NB4 (cell line): ENCODE results near the gene E2F3.

ENCODE experiments used
- MYC ChIP-seq: IDR thresholded peaks from 2 replicates; pipeline ENCODE4 v1.6.1; 2011; ENCODE audit warnings: low read depth, low read length
- POLR2A ChIP-seq: IDR thresholded peaks from 2 replicates; pipeline ENCODE4 v1.6.1; 2011; ENCODE audit warnings: mild to moderate bottlenecking; ENCODE audit not compliant: insufficient read length; ENCODE audit errors: extremely low read depth
- TF ChIP-seq, protein P1 (sequence below): IDR thresholded peaks from one replicate; pipeline ENCODE4 v1.5.1; 2012; ENCODE audit warnings: low read depth, low read length
- TF ChIP-seq, protein P2 (sequence below): IDR thresholded peaks from 2 replicates; pipeline ENCODE4 v1.6.1; 2011; ENCODE audit warnings: low read depth, low read length

DNA sequence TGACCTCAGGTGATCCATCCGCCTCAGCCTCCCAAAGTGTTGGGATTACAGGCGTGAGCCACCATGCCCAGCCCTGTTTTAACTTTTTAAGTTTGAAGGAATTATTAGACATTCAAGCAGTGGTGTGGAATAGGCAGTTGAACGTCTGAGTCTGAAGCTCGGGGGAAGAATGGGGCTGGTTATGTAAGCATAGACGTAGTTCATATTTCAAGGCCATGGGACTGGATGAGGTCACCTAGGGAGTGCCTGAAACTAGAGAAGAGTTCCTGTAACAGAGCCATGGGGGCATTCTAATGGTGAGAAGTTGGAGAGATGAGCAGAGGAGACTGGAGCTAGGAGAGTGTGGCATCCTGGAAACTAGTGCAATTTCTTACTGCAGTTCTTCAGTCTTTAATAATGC is 139.0 kb downstream of the E2F3 start:
- TF ChIP-seq, protein P1, sequence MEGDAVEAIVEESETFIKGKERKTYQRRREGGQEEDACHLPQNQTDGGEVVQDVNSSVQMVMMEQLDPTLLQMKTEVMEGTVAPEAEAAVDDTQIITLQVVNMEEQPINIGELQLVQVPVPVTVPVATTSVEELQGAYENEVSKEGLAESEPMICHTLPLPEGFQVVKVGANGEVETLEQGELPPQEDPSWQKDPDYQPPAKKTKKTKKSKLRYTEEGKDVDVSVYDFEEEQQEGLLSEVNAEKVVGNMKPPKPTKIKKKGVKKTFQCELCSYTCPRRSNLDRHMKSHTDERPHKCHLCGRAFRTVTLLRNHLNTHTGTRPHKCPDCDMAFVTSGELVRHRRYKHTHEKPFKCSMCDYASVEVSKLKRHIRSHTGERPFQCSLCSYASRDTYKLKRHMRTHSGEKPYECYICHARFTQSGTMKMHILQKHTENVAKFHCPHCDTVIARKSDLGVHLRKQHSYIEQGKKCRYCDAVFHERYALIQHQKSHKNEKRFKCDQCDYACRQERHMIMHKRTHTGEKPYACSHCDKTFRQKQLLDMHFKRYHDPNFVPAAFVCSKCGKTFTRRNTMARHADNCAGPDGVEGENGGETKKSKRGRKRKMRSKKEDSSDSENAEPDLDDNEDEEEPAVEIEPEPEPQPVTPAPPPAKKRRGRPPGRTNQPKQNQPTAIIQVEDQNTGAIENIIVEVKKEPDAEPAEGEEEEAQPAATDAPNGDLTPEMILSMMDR, result no peak
- TF ChIP-seq, protein P2, sequence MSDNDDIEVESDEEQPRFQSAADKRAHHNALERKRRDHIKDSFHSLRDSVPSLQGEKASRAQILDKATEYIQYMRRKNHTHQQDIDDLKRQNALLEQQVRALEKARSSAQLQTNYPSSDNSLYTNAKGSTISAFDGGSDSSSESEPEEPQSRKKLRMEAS, result no peak
- no peak for TF ChIP-seq POLR2A
- TF ChIP-seq MYC, result no peak
